Ammon's horn (tissue), 1 donor: ENCODE results near the gene PRKAG3.
"Not testable (repeated sequence)": the region's sequence is repeated elsewhere in the genome, so short reads cannot be mapped to it uniquely, and the experiment has no call there.

ENCODE experiments used
- DNase-seq: peaks from one replicate; pipeline ENCODE4 v3.0.0-alpha.2; 2016; ENCODE audit warnings: low spot score

PRKAG3 gene

DNA sequence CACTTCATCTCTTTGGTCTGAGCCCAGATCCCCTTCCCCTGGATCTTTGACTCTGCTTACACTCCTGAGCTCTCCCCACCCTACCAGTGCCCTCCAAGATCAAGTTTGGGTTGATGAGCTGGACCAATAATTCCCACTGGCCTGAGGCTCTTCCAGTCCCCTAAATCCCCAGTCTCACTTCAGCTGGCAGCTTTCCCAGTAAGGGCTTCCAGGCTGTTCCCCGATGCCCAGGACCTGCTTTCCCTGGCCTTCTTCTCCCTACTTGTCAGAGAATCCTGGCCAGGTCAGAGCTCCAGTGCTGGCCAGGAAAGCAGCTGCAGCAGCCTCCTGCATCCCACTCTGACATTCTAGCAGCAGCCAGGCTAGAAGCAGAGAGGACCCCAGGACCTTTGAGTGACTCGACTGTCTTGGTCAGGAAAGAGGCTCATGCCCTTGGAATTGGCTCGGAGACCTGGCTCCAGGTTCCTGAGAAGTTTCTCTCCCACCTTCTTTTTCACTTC is 31.5 kb upstream of the PRKAG3 start:
- no peak for DNase-seq

DNA sequence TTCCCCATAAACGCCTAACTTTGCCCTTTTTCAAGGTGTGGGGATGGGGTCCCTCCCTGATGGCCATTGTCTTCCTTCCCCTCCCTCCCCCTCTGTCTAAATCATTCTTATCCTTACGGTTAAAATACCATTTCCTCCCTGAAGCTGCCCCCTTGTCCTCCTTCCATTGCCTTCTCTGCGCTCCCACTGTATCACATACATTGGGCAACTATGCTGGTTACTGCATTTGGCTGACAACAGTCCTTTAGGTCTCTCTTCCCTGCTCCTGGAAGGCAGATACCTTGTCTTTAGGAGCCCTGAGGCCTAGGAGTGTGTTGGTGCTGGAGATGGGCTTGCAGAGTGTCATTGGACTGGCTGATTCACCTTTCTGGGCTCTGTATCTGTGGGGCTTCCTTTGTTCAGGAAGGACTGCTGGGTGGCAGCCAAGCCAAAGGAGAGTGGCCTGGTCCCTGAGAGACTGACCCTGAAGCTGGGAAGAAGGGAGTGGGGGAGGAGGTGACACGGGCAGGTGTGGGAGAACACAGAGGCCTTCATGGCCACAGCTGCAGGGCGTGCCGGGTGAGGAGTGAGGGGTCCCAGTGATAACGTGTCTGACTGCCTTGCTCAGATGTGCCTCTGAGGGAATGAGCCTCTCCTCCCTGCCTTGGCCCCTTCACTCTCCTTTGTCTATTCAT is 30.2 kb upstream of the PRKAG3 start:
- DNase-seq = no peak

DNA sequence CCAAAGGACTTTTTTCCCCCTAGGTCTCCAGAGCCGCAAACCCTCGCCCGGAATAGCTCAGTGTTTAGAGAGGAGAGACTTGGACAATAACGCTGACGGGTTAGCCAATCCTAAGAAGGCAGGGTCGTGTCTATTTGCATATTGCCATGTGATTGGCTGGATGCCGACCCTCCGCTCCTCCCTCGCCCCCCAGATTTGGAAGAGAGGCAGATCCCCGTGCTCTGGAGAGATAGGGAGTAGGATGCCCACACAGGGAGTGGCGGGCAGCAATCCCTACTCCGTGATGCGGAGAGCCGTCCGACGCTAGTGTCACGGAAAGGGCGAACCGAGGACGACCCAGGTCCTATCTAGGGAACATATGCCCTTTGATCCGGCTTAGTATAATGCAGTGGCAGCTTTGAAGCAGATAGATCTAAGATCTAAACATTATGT is 29.4 kb upstream of the PRKAG3 start:
- peak; percentile 57 for DNase-seq

DNA sequence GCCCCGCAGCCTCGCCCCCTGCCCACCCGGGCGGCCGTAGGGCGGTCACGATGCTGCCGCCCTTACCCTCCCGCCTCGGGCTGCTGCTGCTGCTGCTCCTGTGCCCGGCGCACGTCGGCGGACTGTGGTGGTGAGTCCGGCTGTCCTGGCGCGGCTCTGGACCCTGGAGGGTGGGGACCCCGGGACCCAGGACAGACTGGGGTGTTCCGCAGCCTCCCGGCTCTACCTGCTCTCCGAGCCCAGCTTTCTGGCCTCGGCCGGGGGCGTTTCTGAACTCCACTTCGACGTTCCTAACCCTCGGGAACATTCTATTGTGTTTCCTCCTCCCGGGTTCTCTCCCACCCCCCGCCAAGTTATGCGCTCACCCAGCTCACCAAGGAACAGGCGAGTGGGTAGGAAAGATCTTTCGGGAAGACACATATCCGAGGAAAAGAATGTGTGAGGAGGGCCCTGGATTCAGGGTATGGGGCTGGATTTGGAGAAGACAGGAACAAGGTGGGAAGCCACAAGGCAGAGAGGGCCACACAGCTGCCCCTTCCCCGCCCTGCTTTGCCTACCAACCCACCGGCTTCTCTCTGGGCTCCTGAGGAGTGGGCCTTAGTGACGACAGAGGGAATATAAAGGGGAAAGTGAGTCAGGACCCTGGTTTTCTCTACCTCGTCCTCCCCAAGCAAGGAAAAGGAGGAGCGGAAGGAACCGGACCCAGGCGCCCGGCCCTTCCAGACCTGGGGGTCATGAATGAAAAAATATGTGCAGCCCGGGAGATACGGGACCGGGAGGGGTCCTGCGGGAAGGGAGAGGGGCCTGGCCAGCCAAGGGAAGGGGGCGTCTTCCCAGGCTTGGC is 28.6 kb upstream of the PRKAG3 start:
- DNase-seq = no peak

DNA sequence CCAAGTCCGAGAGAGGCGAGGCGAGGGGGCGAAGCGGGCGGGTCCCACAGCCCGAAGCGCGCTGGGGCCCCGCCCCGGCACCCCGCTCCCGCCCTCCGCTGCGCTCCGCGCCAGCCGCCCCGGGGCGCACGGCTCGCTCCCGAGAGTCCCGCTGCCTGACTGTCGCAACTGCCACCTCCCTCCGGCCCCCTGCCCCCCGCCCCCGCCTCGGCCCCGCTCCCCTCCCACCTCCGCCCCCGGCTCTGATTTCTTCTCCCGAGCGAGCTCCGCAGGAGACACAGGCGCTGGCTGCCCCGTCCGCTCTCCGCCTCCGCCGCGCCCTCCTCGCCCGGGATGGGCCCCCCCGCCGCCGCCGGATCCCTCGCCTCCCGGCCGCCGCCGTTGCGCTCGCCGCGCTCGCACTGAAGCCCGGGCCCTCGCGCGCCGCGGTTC is 28.0 kb upstream of the PRKAG3 start, which contains the start of gene WNT6:
Gene WNT6, plus strand, starts transcription at position 250 of the 432 bp plus-strand sequence. CDS start 233 bp downstream, outside the sequence.
- no peak for DNase-seq

DNA sequence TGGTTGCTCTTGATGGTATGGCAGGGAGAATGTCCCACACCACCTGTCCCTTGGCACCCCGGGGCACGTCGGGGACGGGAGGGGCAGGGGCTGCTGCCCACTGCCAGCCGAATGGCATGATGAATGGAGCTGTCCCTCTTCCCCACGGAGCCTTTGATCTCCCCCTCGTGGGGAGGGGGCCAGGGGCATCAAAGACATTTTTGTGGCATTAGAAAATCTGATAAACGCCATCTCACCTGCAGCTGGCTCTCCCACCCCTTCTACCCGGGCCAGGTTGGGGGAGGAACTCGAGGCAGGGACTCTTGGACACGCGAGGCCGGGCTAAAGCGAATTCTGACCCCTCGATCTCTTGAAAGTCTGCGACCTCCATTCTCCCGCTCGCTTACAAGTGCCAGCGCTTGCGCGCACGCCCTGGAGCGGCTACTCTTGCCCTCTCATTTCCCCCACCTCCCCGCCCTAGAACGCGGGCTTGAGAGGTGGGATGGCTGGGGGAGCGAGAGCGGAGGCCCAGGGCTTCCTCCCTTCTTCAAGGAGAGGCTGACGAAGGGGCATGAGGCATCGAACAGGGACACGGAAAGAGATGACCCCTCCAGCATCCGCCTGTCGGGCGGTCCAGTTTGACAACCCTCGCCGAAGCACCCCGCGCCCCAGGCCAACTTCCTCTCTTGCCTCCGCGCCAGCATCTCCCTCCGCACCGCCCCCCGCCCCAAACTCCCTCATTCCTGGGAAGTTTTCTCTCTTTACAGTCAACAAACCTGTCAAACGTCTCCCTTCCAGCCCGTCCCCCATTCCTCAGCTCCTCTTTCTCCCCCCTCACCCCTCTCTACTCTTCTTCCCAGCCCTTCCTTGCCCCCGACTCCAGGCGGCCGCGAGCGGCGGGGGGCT is 27.3 kb upstream of the PRKAG3 start:
- DNase-seq = no peak

DNA sequence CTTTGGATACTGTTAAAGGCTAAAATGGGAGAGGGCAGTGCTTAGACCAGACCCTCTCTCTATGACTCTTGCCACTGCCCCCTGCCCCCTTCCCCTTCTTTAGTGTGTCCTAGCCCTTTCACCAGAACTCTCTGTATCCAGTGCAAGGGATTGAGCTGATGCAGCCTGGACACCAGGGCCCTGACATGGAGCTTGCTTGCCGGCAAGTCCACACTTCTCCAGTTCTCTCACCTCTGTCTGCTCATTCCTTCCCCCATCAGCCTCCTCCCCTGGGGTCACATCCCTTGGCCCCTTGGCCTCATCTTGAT is 26.5 kb upstream of the PRKAG3 start:
- DNase-seq = no peak

DNA sequence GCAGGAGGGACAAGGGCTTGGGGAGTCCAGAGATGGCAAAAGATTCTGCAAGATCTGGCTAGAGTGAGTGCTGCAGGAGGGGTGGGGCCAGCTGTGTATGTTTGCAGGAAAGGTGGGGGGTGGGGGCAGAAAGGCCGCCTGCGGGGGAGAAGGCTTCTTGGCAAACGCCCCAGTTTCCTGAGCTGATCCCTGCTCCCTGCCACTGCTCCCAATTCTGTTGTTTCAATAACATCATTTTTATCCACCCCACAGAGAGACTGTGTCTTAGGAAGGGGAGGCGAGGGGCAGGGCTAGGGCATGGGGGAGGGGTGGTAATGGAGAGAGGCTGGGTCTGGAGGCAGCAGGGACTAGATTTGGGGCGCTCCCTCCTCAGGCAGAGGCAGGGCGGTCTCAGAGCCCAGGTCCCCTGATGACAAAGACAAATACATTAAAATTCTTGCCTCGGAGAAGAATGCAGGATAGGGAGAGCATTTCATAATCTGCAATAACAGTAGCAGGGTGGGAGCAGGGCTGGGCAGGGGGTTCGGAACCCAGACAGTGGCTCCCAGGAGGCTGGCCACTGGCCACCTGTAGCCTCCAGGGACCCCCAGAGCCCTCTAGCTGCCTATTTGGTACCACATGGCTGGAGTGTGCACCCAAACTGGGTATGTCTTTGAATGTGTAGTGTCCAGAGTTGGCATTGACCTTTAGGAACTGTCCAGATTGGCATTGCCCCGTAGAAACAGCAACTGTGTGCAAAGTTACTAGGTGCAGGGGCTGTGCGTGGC is 26.0 kb upstream of the PRKAG3 start:
- no peak for DNase-seq

DNA sequence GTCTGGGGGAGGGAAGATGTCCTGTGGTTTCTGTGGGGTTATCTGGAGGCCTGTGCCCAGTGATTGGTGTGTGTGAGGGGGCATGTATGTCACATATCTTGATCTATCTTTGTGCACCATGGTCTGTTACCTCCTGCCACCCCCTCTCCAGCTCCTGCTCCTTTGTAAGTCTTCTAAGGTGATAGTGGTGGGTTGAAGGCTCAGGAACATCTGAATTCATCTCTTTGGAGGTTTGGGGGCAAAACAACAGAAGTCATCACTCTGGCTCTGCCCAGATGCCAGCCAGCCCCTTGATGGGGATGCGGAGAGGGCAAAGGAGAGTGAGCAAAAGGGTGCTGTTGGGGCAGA is 25.3 kb upstream of the PRKAG3 start:
- no peak for DNase-seq

DNA sequence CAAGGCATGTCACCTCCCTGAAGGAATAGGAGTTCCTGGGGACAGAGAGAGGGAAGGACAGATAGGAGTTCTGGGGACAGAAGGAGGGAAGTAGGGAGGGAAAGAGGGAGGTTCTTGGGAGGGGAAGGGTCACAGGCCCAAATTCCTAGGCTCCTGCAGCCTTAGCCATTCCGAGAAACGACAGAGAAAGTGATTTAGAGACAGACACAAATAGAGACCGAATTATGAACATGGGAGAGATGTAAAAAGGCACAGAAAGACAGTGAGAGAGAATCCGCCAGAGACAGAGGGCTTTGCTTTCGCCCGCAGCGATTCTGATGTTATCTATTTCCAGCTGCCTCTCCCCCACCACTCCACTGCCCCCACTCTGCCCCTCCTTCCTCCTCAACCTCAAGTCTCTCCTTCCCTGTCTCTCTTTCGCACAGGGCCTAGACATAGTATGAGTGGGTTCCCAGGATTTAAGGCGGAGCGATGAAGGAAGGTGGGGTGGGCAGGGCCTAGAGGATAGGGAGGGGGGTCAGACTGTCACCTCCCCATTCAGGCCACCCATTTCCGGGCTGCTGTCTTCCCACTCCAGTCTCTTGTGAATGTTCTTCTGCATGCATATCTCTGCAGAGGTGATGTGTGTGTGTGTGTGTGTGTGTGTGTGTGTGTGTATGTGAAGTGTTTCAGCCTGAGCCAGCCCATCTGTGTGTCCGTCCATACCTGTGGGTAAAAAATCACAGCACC is 24.7 kb upstream of the PRKAG3 start:
- no peak for DNase-seq

DNA sequence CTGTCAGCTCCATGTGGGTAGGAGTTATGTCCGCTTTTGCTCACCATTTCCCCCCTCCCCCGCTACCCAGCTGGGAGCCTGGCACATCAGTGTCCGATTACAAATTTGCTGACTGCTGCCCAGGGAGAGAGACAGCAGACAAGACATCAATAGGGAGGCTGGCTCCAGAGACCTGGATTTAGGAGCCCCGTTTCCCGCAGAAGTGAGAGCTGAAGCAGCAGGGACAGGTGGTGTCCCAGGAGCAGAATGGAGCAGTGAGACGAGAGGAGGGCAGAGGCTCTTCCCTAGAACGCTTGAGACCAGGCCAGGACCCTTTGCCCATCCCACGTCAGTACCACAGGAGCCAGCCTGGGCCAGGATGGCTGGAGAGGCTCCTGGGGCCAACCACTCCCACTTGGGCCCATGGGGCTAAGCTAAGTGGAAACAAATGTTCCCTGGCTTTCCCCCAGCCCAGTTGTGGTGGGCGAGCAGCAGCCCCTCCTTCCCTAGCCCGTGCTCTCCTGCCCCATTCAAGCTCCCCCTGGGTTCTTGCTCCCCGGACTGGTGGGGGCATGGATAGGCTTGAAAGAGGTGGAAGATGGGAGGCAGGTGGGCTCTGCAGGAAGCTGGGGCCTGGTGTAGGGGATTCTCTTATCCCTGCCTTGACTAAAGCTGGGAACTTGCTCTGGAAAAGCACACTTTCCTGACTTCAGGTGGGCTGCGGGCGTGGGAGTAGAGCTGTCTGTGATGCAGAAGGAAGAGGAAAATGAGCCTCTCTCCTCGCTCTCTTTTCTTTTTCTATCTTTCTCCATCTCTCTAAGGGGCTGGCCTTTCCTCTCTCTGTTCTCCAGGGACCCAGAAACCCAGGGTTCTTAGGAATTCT is 23.9 kb upstream of the PRKAG3 start:
- no peak for DNase-seq

DNA sequence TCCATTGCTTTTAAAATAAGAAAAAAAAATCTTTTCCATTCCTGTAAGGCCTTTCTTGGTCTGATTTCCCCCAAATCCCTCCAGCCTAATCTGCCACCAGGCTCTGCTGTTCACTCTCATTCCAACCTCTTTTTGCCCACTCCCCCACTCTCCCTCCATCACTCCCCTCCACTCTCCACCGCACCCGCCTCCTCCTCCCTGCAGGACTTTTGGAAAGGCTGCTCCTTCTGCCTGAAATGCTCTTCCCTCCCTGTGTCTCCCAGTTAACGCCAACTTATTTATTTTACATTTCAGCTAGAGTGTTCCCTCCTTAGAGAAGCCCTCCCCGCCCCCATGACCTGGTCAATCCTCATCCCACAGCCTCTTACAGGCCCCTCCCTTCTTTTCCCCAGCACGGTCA is 23.3 kb upstream of the PRKAG3 start:
- no peak for DNase-seq

DNA sequence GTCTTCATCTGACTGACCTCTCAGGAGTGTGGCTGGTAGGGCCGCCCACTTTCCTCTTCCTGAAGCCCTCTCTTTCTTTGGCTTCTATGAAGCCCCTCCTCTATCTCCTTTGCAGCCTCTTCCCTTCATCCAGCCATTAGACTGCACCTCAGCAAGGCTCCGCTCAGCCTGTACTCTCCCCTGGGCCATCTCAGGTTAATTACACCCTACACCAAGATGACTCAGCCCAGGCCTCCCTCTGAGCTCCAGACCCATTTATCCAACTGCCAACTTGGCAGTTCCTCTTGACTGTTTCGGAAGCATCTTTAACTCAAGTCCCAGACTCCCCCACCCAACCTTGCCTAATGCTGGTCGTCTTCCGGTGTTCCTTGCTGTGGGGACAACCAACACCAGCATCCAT is 22.2 kb upstream of the PRKAG3 start:
- DNase-seq = no peak

DNA sequence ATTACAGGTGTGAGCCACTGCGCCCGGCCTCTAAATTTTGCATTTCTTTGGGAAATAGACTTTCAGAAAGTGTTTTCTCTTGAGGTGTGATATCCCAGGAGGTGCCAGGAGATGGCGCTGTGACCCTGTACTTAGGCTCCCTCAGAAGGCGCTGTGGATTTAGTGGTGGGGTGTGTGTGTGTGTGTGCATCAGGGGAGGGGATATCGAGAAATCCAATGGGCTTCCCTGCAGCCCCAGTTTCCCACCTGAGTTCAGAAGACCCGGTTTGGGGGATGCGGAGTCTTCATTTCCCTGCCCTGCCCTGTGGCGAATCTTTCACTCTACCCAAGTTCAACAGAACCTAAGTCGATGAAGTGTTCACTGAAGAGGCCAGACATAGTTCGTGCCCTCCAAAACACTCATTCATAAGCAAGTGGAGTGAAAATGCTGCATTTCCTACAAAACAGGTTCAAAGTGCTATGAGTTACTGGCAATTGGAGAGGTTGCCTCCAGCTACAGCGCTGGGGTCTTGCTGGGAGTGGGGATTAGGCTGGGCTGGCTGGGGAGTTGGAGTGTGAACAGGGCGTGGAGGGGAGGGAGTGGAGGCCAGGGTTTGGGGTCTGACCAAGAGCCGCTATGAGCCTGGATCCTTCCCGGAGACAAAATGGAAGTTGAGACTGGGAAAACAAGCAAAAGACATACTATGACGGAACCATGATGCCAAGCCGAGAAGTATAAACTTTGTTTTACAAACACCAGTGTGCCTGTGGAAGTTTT is 21.5 kb upstream of the PRKAG3 start:
- DNase-seq = peak; percentile 80

DNA sequence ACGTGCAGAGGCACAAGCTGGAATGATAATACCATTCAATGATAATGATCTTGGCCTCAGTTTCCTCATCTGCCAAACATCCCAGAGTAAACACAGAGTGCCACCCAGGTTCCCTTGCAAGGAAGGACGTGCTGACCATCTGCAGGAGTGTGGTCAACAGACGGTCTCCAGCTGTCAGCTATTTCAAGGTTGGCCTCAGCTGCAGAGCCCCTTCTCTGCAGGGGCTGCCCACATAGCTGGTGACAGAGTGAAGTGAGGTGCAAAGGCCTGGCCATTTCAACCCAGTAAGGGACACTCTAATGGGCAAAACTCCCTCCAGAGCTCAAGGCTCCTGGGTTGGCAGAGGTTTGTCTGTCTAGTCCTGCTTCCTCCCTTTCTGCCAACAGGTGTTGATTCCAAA is 19.7 kb upstream of the PRKAG3 start:
- DNase-seq = no peak

DNA sequence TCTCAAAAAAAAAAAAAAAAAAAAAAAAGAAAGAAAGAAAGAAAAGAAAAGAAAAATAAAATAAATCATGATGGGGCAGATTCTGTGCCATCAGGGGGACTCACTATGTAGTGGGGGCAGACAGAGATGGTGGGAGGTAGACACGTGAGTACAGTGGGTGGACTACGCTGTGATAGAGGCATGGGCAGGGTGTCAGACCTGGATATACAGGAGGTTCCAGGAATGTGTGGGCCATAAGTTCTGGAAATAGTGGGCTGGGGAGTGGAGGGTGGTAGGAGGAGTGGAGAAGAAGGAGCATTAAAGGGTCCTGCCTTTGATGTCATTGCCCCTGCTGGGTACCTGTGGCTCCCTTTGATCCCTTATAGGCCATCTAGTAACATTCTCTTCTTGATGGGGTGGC is 19.2 kb upstream of the PRKAG3 start:
- DNase-seq = no peak

DNA sequence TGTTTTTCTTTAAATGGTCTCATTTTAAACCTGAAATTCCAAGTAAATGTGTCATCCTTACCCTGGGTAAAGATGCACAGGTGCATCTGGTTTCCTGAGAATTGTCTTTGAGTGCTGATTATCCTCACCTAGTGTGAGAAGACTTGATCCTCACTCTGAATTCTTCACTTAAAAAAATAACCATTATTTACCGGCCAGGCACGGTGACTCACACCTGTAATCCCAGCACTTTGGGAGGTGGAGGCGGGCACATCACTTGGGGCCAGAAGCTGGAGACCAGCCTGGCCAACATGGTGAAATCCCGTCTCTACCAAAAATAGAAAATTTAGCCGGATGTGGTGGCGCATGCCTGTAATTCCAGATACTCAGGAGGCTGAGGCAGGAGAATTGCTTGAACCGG is 18.1 kb upstream of the PRKAG3 start:
- DNase-seq = no peak

DNA sequence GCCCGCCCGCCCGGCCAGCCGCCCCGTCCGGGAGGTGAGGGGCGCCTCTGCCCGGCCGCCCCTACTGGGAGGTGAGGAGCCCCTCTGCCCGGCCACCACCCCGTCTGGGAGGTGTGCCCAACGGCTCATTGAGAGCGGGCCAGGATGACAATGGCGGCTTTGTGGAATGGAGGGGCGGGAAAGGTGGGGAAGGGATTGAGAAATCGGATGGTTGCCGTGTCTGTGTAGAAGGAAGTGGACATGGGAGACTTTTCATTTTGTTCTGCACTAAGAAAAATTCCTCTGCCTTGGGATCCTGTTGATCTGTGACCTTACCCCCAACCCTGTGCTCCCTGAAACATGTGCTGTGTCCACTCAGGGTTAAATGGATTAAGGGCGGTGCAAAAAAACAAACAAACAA is 15.4 kb upstream of the PRKAG3 start:
- DNase-seq = not testable (repeated sequence)

DNA sequence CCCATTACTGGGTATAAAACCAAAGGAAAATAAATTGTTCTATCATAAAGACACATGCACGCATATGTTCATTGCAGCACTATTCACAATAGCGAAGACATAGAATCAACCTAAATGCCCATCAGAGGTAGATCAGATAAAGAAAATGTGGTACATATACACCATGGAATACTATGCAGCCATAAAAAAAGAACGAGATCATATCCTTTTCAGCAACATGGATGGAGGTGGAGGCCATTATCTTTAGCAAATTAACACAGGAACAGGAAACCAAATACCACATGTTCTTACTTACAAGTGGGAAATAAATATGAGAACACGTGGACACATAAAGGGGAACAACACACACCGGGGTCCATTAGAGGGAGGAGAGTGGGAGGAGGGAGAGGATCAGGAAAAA is 12.7 kb upstream of the PRKAG3 start:
- DNase-seq = not testable (repeated sequence)
